PFSK-1 (cell line): ENCODE data around the gene VDAC2.

Source experiments
- FOXP2 ChIP-seq: optimal IDR thresholded peaks from 2 replicates; pipeline ENCODE3; 2011; ENCODE audit warnings: borderline replicate concordance, control low read depth, inconsistent platforms; ENCODE audit not compliant: insufficient read depth; ENCODE audit errors: extremely low read length, extremely low read depth
- POLR2AphosphoS5 ChIP-seq: IDR thresholded peaks from 2 replicates; pipeline ENCODE4 v1.6.1; 2012; ENCODE audit warnings: low read depth, mild to moderate bottlenecking, control low read depth, low read length, moderate library complexity
- SIN3A ChIP-seq: IDR thresholded peaks from 2 replicates; pipeline ENCODE4 v1.6.1; 2012; ENCODE audit warnings: mild to moderate bottlenecking, low read length, moderate library complexity, borderline replicate concordance; ENCODE audit not compliant: insufficient read depth
- TAF1 ChIP-seq: IDR thresholded peaks from 2 replicates; pipeline ENCODE4 v1.6.1; 2012; ENCODE audit warnings: low read length, control low read depth, borderline replicate concordance; ENCODE audit not compliant: insufficient read depth
- TF ChIP-seq, protein P1 (sequence below), 2 experiments: IDR thresholded peaks; 2 replicates each; pipeline versions ENCODE4 v1.6.1 to v1.8.0; 2011 to 2012; ENCODE audit warnings: low read depth in 2 of 2, low read length in 2 of 2, control low read depth in 1 of 2, inconsistent platforms in 1 of 2, mild to moderate bottlenecking in 1 of 2, moderate library complexity in 1 of 2; ENCODE audit not compliant: insufficient read depth in 1 of 2

VDAC2 gene

DNA sequence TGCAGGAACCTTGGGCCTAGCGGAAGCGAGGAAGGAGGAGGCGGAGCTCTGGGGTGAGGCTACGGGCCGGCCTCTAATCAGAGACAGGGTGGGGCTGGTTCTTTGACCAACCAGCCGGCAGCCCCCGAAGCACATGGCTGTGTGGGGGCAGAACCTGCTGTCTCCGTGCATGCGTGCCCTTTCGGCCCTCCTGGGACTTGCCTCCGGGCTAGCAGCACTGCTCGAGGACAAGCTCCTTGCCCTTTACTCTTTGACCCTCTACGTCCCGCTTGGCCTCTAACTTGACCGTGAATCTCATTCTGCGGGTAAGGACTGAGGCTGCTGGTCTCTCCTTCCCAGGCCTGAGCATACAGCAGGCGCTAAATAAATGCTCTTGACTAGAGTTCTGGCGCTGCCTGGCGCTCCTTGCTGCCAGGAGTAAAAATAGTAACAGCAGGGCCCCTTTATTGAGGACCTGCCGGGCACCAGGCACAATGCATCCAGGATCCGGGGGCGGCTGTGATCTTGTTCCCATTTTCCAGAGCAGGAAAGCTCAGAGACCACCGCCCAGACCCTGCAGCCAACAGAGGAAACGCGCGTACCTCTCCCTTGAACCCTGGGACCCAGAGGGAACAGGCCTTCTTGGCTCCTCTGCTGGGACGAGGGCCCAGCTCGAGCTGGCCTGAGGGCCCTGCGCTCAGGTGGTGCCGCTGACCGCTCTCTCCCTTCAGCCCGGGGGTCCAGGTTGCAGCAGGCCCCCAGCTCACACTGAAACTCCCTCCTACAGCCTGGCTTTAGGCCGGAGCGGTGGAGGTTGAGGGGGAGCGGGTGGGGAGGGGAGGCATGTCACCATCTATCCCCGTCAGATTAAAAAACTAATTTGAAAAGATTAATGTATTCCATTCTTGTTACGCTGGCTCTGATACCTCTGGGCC lies 27.8 kb downstream of the VDAC2 start:
- TF ChIP-seq, protein P1, sequence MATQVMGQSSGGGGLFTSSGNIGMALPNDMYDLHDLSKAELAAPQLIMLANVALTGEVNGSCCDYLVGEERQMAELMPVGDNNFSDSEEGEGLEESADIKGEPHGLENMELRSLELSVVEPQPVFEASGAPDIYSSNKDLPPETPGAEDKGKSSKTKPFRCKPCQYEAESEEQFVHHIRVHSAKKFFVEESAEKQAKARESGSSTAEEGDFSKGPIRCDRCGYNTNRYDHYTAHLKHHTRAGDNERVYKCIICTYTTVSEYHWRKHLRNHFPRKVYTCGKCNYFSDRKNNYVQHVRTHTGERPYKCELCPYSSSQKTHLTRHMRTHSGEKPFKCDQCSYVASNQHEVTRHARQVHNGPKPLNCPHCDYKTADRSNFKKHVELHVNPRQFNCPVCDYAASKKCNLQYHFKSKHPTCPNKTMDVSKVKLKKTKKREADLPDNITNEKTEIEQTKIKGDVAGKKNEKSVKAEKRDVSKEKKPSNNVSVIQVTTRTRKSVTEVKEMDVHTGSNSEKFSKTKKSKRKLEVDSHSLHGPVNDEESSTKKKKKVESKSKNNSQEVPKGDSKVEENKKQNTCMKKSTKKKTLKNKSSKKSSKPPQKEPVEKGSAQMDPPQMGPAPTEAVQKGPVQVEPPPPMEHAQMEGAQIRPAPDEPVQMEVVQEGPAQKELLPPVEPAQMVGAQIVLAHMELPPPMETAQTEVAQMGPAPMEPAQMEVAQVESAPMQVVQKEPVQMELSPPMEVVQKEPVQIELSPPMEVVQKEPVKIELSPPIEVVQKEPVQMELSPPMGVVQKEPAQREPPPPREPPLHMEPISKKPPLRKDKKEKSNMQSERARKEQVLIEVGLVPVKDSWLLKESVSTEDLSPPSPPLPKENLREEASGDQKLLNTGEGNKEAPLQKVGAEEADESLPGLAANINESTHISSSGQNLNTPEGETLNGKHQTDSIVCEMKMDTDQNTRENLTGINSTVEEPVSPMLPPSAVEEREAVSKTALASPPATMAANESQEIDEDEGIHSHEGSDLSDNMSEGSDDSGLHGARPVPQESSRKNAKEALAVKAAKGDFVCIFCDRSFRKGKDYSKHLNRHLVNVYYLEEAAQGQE (IDR thresholded peaks at IDR 0.05; ENCODE audit: insufficient read depth in 1 of 2, low read depth in 2 of 2, low read length in 2 of 2), result no peak
- TF ChIP-seq POLR2AphosphoS5, result no peak
- no peak for TF ChIP-seq FOXP2
- TF ChIP-seq TAF1, result no peak
- TF ChIP-seq SIN3A, result no peak

GRCh38 chr10:75239096-75239790 lies 28.6 kb downstream of the VDAC2 start:
- TF ChIP-seq, protein P1 (IDR thresholded peaks at IDR 0.05; ENCODE audit: insufficient read depth in 1 of 2, low read depth in 2 of 2, low read length in 2 of 2), result no peak
- no peak for TF ChIP-seq POLR2AphosphoS5
- TF ChIP-seq TAF1, result no peak

GRCh38 chr10:75240329-75241076 lies 29.9 kb downstream of the VDAC2 start:
- TF ChIP-seq FOXP2 (no peak), POLR2AphosphoS5 (no peak), SIN3A (no peak), TAF1 (no peak)
- TF ChIP-seq, protein P1 (IDR thresholded peaks at IDR 0.05; ENCODE audit: insufficient read depth in 1 of 2, low read depth in 2 of 2, low read length in 2 of 2), result no peak

GRCh38 chr10:75243426-75243825 lies 32.8 kb downstream of the VDAC2 start:
- TF ChIP-seq FOXP2 (no peak), SIN3A (no peak), POLR2AphosphoS5 (no peak), TAF1 (no peak)
- TF ChIP-seq, protein P1 (IDR thresholded peaks at IDR 0.05; ENCODE audit: insufficient read depth in 1 of 2, low read depth in 2 of 2, low read length in 2 of 2), result no peak
